ENCODE measurements around the gene OLFML2A. TPM values are rescaled to one million over a fixed set of nuclear protein-coding genes. Genes with fewer than 3 reads are reported as not detected.
A peak's percentile ranks its signal among the peaks of the same experiment; 100 is the strongest.

The OLFML2A gene
- total RNA-seq, 6 experiments from 2014 or later = 0.12 to 0.74 (median 0.40) TPM

DNA sequence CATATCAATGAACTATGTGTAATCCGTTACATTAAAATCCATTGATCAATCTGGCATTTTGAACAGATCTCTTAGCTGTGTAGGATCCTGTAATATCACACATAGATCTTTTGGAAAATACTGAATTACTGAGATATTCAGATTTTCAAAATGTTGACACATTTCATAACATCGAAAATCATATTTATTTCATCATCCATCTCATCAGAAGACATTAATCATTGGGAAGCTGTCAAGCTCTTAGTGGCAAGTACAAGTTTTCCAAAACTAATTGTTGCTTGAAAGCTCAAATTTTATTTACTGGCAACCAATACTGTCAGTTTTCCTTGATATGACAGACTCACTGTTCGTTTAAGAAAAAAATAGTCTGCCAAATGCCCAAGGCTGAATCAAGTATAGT, 14.3 kb upstream of the OLFML2A start:
- intact Hi-C loops (cut with DNase I) = loop anchor here in 1 of 2 donors (10.0 kb wide), 1 partner anchor 48 kb away; no protein-coding TSS in a partner anchor
- WGBS (ENCODE audit: insufficient coverage, low coverage, low lambda C conversion rate, missing lambda C conversion rate) = 85% methylated on average over 3 of the region's 3 CpGs
- Histone ChIP-seq H3K9me3 (no peaks in the 10 kb centered on the region), H3K27ac (no peak overlapping the region), H3K36me3 (no peaks in the 10 kb centered on the region), H3K4me1 (peaks cover 0 to 23% (median 0%) of the 10 kb centered on the region in 4 donors), H3K4me3 (no peak overlapping the region), H3K27me3 (no peaks in the 10 kb centered on the region)
- DNase-seq (no peak), ATAC-seq (no peak)
- TF ChIP-seq, protein P1, sequence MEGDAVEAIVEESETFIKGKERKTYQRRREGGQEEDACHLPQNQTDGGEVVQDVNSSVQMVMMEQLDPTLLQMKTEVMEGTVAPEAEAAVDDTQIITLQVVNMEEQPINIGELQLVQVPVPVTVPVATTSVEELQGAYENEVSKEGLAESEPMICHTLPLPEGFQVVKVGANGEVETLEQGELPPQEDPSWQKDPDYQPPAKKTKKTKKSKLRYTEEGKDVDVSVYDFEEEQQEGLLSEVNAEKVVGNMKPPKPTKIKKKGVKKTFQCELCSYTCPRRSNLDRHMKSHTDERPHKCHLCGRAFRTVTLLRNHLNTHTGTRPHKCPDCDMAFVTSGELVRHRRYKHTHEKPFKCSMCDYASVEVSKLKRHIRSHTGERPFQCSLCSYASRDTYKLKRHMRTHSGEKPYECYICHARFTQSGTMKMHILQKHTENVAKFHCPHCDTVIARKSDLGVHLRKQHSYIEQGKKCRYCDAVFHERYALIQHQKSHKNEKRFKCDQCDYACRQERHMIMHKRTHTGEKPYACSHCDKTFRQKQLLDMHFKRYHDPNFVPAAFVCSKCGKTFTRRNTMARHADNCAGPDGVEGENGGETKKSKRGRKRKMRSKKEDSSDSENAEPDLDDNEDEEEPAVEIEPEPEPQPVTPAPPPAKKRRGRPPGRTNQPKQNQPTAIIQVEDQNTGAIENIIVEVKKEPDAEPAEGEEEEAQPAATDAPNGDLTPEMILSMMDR (IDR thresholded peaks at IDR 0.05) = no peak
- TF ChIP-seq POLR2A (IDR thresholded peaks at IDR 0.05) = no peak

DNA sequence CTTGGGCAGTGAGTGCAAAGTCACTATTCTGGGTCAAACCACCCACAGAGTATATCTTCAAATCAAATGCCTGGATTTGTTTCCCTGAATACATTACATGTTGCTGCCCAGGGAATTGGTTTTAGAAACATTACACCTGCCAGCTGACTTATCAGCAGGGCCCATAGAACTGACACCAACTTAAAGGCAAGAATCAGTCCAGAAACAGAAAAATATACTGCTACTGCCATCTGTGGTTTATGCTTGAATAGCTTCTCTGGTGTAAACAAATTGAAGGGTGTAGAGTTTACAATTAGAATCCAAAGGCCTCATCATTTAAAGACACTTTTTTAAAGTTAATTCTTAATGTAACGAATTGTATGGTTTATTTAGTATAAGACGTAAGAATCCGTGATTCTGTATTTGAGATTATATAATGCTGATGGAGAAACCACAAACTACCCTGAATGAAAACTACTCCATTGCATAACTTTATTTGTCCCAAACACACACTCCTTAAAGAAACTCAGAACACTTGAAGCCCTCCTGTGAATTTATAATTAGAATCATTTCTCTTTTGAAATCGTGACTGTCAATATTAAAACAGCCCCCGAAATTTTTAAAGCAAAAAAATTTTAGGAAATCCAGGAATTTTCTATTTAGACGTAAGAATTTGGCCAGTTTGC, 12.0 kb upstream of the OLFML2A start:
- H3K36me3 ChIP-seq = no peaks in the 10 kb centered on the region
- no peak overlapping the region for H3K4me3 ChIP-seq
- DNase-seq = no peak
- ATAC-seq = peak; percentile 45 to 75 (median 55)
- 52% methylated on average over 6 of the region's 6 CpGs for WGBS (ENCODE audit: insufficient coverage, low coverage, low lambda C conversion rate, missing lambda C conversion rate)
- TF ChIP-seq, protein P1 (IDR thresholded peaks at IDR 0.05) = peak; percentile 25 to 45 (median 43)
- no peak for TF ChIP-seq POLR2A (IDR thresholded peaks at IDR 0.05)
- H3K27me3 ChIP-seq = no peaks in the 10 kb centered on the region
- intact Hi-C loops (cut with DNase I) = loop anchor here in 1 of 2 donors (10.0 kb wide), 1 partner anchor 50 kb away; no protein-coding TSS in a partner anchor
- peaks cover 0 to 26% (median 5%) of the 10 kb centered on the region in 4 donors for H3K4me1 ChIP-seq
- no peak overlapping the region for H3K27ac ChIP-seq
- H3K9me3 ChIP-seq = no peaks in the 10 kb centered on the region

DNA sequence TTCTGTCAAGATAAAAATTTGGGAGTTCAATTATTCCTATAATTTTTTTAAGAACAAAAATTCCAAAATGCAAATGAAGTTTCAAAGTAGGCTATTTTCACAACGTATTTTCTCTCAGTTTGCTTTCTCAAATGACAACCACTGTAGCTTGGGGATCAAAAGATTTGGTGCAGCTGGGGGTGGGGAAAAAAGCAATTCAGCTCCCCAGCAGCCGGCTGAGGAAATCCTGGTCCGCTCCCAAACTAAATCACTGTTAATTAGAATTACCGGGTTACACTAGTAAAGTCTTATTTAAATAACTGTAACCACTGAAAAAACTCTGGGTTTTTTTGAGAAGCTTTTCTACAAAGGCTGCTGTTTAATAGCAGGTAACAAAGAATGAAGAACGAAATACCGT, 11.5 kb upstream of the OLFML2A start:
- WGBS (ENCODE audit: insufficient coverage, low coverage, low lambda C conversion rate, missing lambda C conversion rate) = 73% methylated on average over 6 of the region's 6 CpGs
- H3K27me3 ChIP-seq = no peaks in the 10 kb centered on the region

DNA sequence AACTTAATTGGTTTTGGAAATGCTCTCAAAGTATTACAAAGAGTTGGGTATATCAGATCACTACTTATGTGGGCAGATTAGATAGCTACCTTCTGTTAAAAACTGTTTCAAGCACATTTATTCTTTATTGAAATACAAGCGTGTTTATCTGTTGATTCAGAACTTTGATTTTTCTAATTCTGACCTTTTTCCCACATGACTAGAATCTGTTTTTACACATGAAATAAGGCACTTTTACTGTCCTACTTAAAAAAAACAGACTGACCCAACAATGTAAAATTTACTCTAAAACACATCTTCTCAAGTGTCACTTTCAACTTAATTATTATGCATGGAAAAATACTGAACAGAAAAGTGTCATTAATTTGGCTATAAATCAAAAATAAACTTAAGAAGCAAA, 10.6 kb upstream of the OLFML2A start:
- Histone ChIP-seq H3K27ac (no peak overlapping the region), H3K4me3 (no peak overlapping the region), H3K36me3 (no peaks in the 10 kb centered on the region), H3K4me1 (peaks cover 0 to 26% (median 5%) of the 10 kb centered on the region in 4 donors), H3K27me3 (no peaks in the 10 kb centered on the region), H3K9me3 (no peaks in the 10 kb centered on the region)
- intact Hi-C loops (cut with DNase I) = loop anchor here in 1 of 2 donors (10.0 kb wide), 1 partner anchor 52 kb away; no protein-coding TSS in a partner anchor
- TF ChIP-seq POLR2A (IDR thresholded peaks at IDR 0.05) = no peak
- TF ChIP-seq, protein P1 (IDR thresholded peaks at IDR 0.05) = no peak
- ATAC-seq (no peak), DNase-seq (no peak)
- 58% methylated on average over 1 of the region's 1 CpG for WGBS (ENCODE audit: insufficient coverage, low coverage, low lambda C conversion rate, missing lambda C conversion rate)

More for the DNA sequence above, 11.5 kb upstream of the OLFML2A start:
- no peak for TF ChIP-seq POLR2A (IDR thresholded peaks at IDR 0.05)
- TF ChIP-seq, protein P1 (IDR thresholded peaks at IDR 0.05) = no peak
- no peak overlapping the region for H3K27ac ChIP-seq
- ATAC-seq (no peak), DNase-seq (no peak)
- no peaks in the 10 kb centered on the region for H3K9me3 ChIP-seq
- H3K4me3 ChIP-seq = no peak overlapping the region
- intact Hi-C loops (cut with DNase I) = loop anchor here in 1 of 2 donors (10.0 kb wide), 1 partner anchor 51 kb away; no protein-coding TSS in a partner anchor
- H3K36me3 ChIP-seq = no peaks in the 10 kb centered on the region
- peaks cover 0 to 26% (median 5%) of the 10 kb centered on the region in 4 donors for H3K4me1 ChIP-seq
